ENCODE data around the gene ADGRL3.
"Not testable (repeated sequence)": the region's sequence is repeated elsewhere in the genome, so short reads cannot be mapped to it uniquely, and the experiment has no call there.

ADGRL3 gene

DNA sequence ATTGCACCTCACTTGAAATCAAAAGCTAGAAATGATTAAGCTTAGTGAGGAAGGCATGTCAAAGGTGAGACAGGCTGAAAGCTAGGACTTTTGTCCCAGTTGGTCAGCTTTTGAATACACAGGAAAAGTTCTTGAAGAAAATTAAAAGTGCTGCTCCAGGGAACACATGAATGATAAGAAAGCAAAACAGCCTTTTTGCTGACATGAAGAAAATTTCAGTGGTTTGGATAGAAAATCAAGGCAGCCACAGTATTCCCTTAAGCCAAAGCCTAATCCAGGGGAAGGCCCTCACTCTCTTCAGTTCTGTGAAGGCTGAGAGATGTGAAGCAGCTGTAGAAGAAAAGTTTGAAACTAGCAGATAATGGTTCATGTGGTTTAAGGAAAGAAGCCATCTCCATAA is 150.8 kb downstream of the ADGRL3 start:
- no peak for DNase-seq (ENCODE audit: low read depth)

DNA sequence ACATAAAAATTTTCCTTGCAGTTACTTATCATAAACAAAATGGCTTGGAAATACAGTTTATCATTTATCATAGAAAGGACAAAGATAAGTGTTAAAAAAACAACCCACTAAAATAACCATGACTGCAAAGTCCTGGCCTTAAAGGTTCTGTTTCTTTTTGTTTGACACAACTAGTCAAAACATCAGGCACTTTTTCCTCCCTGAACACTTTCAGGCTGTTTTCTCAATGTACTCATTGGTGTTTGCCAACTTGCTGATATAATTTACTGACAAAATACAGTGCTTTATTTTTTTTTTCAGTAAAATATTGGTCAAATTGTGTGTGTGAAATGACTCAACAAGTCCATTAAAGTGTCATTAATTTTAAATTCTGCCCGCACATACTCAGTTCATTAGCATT is 156.6 kb downstream of the ADGRL3 start:
- no peak for DNase-seq (ENCODE audit: low read depth)

DNA sequence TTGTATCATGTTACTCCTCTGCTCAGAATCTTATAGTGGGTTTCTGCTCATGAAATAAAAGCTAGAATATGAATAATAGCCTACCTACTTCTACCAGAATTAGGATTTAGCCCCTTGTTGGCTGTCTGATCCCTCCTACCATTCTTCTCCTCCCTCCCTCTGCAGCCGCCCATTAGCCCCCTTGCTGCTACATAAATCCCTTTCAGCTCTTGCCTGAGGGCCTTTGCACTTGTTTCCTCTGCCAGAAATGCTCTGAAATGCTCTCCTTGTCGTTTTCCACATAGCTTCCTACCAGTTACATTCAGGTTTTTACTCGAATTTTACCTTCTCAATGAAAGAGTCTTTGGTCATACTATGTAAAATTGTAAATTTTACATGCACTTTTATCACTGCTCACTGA is 159.2 kb downstream of the ADGRL3 start:
- no peak for DNase-seq (ENCODE audit: low read depth)

DNA sequence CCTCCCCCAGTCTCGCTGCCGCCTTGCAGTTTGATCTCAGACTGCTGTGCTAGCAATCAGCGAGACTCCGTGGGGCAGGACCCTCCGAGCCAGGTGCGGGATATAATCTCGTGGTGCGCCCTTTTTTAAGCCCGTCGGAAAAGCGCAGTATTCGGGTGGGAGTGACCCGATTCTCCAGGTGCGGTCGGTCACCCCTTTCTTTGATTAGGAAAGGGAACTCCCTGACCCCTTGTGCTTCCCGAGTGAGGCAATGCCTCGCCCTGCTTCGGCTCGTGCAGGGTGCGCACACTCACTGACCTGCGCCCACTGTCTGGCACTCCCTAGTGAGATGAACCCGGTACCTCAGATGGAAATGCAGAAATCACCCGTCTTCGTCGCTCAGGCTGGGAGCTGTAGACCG is 172.7 kb downstream of the ADGRL3 start:
- DNase-seq (ENCODE audit: low read depth) = not testable (repeated sequence)

DNA sequence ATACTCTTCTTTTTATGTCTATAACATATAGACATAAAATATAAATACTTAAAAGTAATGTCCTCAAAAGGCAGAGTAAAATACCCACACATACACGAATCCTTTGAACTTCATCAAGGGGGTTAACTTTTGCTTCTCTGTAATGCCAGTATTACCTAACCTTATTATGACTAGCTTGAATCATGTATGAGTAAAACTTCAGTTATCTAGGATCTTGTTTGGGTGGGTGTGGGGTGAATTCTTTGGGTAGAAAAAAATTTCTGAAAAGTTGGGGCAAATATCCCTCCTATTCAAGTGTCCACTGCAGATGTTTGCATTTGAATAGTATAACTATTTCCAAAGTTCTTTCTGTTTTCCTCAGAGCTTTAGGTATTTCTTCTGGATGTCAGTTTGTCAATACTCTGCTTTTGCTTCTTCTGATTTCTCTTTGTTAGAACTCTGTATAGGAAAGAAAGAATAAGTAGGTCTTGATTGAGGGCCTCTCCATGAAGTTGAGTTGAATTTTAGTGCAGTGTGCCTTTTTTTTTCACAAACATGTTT is 173.8 kb downstream of the ADGRL3 start:
- DNase-seq (ENCODE audit: low read depth) = no peak

DNA sequence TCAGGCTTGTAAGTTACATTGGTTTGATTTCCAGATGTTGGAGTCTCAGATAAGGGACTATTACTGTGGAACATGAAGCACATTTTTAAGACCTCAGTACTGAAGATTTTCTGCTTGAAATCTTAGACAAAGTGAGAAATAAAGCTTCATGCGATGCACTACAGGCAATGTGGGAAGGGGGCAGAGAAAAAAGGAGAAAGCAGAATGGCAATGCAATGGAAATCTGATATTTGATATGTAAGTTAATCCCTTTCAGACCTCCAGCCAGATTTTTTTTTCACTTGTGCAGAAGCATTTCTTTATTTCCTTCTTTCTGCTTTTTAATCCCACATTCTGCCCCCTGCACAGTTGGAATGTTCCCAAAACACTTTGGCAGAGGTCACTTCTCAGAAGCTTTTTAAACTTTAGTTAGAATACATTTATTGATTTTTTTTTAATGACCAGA is 174.3 kb downstream of the ADGRL3 start:
- DNase-seq (ENCODE audit: low read depth) = no peak

DNA sequence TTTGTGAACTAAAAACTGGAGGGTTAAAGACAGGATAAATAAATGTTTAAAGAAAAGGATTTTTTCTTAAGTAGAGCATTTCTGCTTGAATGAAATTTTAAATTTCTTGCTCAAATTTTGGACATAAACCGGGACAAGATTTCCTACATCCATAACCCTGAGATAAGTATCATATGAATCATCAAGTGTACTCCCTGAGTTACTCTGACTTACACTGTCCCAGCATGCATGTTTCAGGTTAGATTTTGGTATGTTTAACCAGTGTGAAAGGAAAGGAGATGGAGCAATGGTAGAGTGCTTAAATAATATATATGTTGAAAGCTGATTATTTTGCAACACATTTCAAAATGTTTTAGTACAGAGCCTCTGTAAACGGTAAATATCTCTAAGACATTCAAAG is 175.2 kb downstream of the ADGRL3 start:
- no peak for DNase-seq (ENCODE audit: low read depth)

DNA sequence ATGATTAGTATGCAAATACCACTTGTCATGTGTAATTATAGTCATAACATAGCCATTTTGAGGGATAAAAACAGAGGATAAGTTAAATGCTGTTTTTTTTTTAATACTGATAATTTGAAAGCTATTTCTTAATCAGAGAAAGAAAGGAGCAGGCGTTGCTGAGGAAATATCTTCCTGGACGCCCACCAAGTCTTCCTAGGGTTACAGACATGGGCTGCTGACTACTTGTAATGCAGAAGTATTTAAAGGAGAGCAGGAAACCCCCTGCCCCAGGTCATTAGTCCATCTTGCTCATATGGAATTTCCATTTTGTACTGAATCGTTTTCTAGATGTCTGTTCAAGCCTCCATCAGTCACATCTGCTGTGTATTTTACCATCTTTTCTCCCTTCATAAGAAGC is 176.2 kb downstream of the ADGRL3 start:
- DNase-seq (ENCODE audit: low read depth) = no peak

DNA sequence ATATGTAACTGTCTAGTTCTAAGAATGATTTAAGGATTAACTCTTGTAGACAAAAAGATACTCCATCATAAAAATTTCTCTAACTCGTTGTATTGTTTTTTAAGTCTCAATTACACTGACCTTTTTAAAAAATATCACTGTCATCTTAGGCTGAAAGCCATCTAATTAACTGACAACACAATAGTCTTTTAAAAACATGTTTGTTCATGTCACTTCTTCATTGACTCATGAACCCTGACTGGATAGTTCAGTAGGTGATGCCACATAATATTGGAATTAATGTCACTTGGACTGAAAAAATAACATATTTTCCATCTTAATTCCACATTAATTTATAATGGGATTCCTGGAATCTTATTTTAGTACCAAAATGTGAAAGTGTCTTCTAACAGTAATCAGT is 179.3 kb downstream of the ADGRL3 start:
- DNase-seq (ENCODE audit: low read depth) = no peak

DNA sequence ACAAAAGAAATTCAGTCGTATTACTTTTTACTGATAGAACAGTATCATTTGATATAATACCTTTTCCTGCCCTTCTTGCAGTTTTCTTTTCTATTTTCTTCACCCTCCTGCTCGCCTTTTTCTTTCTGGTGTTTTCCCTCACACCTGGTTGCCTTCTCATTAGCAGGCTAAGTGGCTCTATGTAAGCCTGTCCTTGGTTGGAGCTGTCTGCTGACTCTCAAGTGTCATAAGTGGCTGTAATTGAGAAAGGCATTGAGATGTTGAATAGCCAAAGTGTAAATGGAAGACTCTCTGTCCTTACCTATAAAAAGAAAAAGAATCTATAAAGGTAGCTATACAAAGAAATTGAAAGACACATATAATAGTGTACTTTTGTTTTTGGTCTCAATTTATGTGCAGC is 180.7 kb downstream of the ADGRL3 start:
- no peak for DNase-seq (ENCODE audit: low read depth)

DNA sequence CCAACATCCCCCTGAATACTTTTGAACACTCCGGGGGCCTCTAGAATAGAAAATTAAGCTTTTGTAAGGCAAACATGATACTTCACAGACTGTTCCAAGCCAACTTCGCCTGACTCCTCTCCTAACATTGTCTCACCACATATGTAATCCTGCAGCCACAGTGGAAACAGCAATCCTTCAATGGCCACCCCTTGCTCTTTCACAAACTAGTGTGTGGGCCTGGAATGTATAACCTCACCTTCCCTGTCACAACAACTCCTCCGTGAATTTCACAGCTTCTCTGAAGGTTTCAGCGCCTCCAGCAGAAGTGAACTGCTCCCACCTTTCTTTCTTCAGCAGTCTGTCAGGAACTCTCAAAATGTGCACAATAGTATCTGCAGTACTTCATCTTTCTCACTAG is 185.1 kb downstream of the ADGRL3 start:
- no peak for DNase-seq (ENCODE audit: low read depth)

DNA sequence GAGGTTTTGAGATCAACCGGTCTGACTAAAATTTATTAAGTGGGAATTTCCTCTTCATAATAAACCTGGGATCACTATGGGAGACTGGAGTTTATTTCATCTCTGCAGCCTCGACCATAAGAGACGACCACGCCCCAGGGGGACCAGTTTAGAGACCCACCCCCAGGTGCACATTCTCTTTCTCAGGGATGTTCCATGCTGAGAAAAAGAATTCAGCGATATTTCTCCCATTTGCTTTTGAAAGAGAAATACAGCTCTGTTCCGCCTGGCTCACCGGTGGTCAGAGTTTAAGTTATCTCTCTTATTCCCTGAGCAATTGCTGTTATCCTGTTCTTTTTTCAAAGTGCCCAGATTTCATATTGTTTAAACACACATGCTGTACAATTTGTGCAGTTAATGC is 187.2 kb downstream of the ADGRL3 start:
- DNase-seq (ENCODE audit: low read depth) = not testable (repeated sequence)

DNA sequence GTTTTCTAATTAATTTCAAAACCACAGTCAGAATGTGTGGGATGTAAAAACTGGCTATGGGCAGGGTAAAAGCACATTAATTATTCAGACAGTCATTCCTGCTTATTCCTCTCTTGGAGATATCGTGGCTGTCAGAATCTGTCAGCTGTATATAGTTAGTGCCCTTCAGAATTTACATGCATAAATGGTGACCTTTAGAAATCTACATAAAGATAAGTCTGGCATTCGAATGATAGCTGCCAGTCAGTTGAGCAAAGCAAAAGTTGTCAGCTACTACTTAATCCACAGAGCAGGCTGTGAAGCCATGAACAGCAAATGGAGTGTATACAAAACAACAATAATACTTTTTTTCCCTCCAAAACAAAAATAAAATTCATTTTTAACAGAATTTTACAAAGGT is 189.5 kb downstream of the ADGRL3 start:
- no peak for DNase-seq (ENCODE audit: low read depth)

DNA sequence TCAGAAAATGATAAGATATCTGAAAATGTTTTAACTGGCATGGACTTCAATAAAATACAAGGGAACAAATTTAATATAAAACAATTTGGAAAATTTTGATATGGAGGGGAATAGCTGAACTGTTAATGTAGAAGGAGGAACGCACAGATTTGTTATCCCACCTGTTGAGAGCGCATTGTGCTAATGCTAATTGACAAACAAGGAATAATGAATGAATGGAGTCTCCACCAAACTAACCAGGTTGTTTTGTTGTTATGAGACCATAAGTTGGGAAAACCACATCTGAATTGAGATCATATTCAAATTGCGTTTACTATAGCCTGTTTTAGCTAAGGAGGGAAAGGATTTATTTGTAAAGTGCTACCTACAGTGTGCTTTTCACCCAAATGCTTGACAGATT is 195.6 kb downstream of the ADGRL3 start:
- DNase-seq (ENCODE audit: low read depth) = no peak

DNA sequence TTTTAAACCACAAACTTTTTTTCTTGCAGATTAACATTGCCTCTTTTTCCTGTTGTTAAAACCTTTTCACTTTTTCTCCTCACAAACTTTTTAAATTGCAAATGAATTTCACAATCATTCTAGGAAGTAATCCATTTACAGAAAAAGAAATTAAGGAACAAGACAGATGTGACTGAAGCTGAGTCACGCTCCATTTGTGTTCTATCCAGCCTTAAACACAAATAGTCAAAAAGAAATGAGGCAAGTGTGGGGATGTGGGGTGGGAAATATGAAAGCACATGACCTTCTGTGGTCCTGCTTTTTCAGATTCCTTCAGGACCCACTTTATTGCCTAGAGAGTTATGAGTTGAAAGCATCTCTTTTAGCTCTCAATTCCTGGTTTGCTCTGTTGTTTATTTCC is 197.0 kb downstream of the ADGRL3 start:
- DNase-seq (ENCODE audit: low read depth) = no peak

DNA sequence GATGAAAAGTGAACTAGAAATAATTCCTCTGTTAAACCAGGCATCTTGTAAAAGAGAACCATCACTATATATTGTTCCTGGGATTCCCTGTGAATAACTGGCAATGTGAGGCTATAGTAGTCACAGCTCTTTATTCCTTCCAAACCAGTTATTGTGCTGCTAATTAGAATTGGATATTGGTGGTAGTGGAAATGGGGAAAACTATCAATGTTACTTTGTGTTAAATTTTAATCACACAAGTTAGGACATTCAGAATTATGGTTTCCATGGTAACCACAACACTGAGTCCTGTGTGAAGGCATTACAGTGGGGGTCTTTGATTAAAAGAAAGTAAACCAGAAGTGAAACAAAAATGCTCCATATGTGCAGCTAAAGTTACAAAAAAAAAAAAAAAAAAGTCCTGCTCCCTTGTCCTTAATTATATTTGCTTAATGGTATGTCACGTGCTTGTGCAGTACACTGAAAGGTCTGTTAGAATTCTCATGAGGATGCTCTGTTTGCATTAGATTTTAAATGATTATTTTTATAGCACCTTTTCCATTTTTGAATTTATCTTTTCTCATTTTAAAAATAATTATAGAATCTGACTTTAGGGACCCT is 200.4 kb downstream of the ADGRL3 start:
- no peak for DNase-seq (ENCODE audit: low read depth)

DNA sequence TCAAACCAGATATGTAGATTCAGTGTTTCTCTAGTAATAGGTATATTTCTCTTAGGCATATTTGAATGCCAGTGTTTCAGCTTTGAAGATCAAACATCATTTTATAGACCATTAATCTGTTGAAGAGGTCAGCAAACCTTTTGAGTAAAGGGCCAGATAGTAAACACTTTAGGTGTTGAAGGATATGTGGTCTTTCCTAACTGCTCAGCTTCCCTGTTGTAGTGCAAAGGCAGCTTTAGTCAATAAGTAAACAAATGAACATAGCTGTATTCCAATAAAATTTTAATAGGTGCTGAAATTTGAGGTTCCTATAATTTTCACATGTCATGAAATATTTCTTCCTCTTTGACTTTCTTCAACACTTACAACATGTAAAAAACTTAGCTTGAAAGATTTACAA is 201.6 kb downstream of the ADGRL3 start:
- no peak for DNase-seq (ENCODE audit: low read depth)

DNA sequence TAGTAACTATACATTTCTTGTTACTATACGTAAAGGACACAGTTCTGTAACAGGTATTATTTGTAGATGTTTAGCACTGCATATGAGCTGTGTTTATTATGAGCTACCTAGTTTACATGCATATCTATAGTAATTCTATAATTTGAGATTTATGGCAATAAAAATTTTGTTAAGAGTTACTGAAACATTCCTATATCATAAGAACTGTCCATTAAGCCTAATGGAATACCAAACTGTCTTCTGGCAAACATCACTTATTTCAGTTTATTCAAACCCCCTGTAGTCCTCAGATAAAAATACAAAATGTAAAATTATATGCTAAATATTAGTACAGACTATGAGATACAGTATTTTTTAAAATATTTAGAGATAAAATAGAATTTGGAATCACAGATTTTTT is 205.2 kb downstream of the ADGRL3 start:
- DNase-seq (ENCODE audit: low read depth) = no peak

DNA sequence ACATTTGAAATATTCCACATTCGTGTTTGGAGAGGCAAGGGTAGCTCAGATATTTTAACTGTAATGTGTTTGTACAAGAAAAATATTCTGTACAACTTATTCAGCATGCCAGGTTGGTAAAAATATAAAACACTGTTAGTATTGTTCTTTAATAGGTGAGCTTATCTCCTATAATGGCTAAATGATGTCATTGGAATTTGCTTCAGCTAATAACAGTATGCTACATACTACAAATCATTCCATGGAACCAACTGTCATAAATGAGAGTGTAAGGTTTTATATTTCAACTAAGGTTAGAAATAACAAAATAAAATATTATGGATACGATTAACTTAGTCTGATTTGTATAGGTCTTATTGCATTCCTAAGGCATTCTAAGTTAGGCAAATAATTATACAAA is 206.6 kb downstream of the ADGRL3 start:
- no peak for DNase-seq (ENCODE audit: low read depth)

DNA sequence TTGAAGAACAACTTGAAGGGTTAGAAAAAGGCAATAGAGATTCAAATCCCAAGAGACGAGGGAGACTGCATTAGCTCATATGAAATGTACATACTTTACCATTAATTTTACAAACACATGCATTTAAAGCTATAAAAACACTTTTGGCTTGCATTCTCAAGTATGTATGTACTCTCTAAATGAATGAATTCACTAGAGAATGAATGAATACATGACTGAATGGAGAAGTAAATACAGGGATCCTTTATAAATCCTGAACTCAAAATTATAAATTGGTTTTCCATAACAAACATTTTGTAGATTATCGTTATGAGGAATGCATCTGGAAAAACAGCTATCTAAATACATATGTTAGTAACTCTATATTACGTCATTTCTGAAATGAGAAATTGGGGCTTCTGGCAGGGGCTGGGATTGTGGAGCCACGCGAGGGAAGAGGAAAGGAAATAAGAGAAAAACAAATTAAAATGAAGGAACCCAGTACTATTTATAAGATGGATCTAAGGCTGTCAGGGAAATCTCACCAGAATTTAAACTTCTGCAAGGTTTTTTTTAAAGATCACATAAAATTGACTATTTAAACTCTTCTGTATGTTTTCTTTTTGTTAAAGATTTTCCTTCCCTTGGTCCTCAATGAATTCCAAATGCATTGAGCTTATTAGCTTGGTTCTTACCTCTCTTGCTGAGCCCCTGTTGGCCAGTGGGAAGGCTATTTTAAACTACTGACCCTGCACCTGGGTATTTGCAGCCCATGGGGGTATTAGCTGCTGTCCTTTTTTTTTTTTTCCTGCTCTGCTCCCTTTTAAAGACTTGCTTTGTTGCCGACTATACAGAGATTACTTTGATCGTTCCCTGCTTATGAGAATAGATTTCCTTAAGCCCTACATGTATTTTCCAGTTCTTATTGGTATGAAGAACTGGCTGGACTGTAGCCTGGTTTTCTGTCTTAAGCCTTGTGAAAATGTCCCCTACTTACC is 207.8 kb downstream of the ADGRL3 start:
- no peak for DNase-seq (ENCODE audit: low read depth)

DNA sequence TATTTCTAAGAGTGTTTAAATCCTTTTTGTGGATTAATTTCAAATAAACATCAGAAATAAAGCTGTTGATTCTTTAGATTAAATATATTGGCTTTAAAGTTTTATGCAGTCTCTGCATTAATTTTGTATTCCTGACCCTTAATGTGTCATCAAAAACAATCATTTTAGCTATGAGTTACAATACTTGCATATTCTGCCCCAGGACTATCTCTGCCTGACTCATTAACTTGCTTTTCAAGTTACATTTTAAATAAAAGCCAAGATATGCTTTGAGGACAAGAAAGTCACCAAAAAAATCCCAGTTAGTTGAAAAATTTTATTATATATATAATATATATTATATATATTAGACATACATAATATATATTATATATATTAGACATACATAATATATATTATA is 208.7 kb downstream of the ADGRL3 start:
- no peak for DNase-seq (ENCODE audit: low read depth)

DNA sequence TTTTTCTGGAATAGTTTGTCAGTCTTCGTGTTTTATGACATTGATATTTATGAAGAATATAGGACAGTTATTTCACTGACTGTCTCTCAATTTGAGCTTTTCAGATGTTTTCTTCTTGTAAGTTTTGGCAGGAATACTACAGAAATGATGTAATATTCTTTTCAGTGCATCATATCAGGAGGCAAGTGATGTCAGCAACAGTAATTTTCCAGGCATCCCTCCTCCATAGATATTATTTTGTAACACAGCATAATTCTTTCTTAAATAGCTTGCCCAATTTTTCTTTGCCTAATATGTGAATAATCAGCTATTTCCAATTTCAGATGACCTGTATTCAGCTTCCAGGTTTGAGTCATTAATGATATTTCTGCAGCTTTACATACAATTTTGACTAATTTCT is 211.1 kb downstream of the ADGRL3 start:
- no peak for DNase-seq (ENCODE audit: low read depth)

DNA sequence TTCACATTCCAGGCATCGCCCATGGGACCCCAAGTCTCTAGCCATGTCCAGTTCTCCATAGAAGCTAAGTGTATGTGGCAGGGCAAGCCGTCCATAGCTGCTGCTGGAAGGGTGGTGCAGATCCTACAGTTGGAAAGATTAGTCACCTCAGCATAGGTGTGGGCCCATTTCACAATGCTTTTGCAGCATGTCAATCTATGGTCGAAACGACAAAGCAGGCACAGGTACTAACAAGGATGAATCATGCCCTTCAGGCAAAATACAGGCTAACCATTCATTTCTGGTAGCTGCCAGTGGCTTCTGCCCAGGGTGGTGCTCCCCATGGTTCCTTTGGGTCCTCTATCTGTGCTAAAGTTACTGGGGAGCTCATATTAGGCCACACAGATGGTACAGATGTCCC is 225.2 kb downstream of the ADGRL3 start:
- no peak for DNase-seq (ENCODE audit: low read depth)

All from activated T-cell treated with anti-CD3 and anti-CD28 coated beads for 24 hours (primary cell).